A673 (cell line): ENCODE measurements around the gene XRCC4. TPM values are rescaled to one million over a fixed set of nuclear protein-coding genes. Genes with fewer than 3 reads are reported as not detected.

Experiments used
- BruUV-seq: library from RNA; stranded (reverse); fragments of 400-500 nt; replicated peaks from 2 replicates; lab custom pipeline; 2021; lab: Mats Ljungman, UMichigan
- CTCF ChIA-PET: fragments of 300-600 bp; sonication (Branson Sonifier 250); formaldehyde crosslinking; loops from one replicate; lab custom pipeline; 2022; ENCODE audit warnings: antibody characterized with exemption; lab: Charles Lee
- POLR2A ChIA-PET: fragments of 300-600 bp; sonication (Branson Sonifier 250); formaldehyde crosslinking; loops from one replicate; lab custom pipeline; 2022; ENCODE audit warnings: antibody characterized with exemption; ENCODE audit not compliant: low non-redundant PET; lab: Charles Lee
- DNase-seq: peaks from one replicate; pipeline ENCODE4 v3.0.0-alpha.2; 2015; ENCODE audit warnings: low spot score
- H3K27ac ChIP-seq: fragments of 200-600 bp; sonication (generic); 2 replicates; pipeline ENCODE4 v1.5.1; 2016; ENCODE audit warnings: mixed run types, low read depth, mild to moderate bottlenecking, mixed read lengths, antibody characterized with exemption, low read length; ENCODE audit not compliant: poor library complexity, severe bottlenecking
- H3K27me3 ChIP-seq: fragments of 200-600 bp; sonication (generic); replicated peaks from 2 replicates; pipeline ENCODE4 v1.6.1; 2017; ENCODE audit warnings: mixed run types, low read depth, mild to moderate bottlenecking, mixed read lengths, antibody characterized with exemption, low read length; ENCODE audit not compliant: insufficient read depth, poor library complexity
- H3K36me3 ChIP-seq: fragments of 200-600 bp; sonication (generic); 2 replicates; pipeline ENCODE4 v1.6.1; 2016; ENCODE audit warnings: mixed run types, mild to moderate bottlenecking, mixed read lengths, antibody characterized with exemption, low read length; ENCODE audit not compliant: insufficient read depth, poor library complexity, severe bottlenecking
- H3K4me1 ChIP-seq: fragments of 200-600 bp; sonication (generic); 2 replicates; pipeline ENCODE4 v1.6.1; 2017; ENCODE audit warnings: mixed run types, mild to moderate bottlenecking, mixed read lengths, antibody characterized with exemption, low read length; ENCODE audit not compliant: insufficient read depth, poor library complexity, severe bottlenecking
- H3K4me3 ChIP-seq: fragments of 200-600 bp; sonication (generic); 2 replicates; pipeline ENCODE4 v1.5.1; 2016; ENCODE audit warnings: low read depth, mixed run types, mild to moderate bottlenecking, mixed read lengths, low read length; ENCODE audit not compliant: poor library complexity, severe bottlenecking
- H3K9me3 ChIP-seq: fragments of 200-600 bp; sonication (generic); 2 replicates; pipeline ENCODE4 v1.6.1; 2016; ENCODE audit warnings: mixed run types, low read depth, mild to moderate bottlenecking, mixed read lengths, antibody characterized with exemption, low read length; ENCODE audit not compliant: poor library complexity, severe bottlenecking
- CTCF ChIP-seq: fragments of 300-800, 200-600 bp; sonication (generic); conservative IDR thresholded peaks from 2 replicates; pipeline ENCODE4 v1.5.1; 2017; ENCODE audit warnings: low read depth, mild to moderate bottlenecking, antibody characterized with exemption, low read length, moderate library complexity, mixed read lengths
- EZH2 ChIP-seq: fragments of 200-600 bp; sonication (generic); IDR thresholded peaks from 2 replicates; pipeline ENCODE4 v1.6.1; 2017; ENCODE audit warnings: borderline replicate concordance, low read depth, mild to moderate bottlenecking, mixed read lengths, antibody characterized with exemption, low read length; ENCODE audit not compliant: poor library complexity, severe bottlenecking
- intact Hi-C: fragments of 100-400 bp; cut with micrococcal nuclease; formaldehyde crosslinking; loops from one replicate; pipeline ENCODE4 v1.10.0; 2022; ENCODE audit not compliant: unreplicated experiment
- total RNA-seq: library from RNA; stranded (reverse); gene quantifications from 2 replicates; pipeline ENCODE4 v1.2.3, GENCODE V29; 2021

XRCC4 gene
- total RNA-seq, 1 experiment from 2014 or later = 8.1 TPM

GRCh38 chr5:83036991-83037575, 40.3 kb upstream of the XRCC4 start:
- no TSS peak for BruUV-seq
- Histone ChIP-seq H3K27me3 (no peaks in the 10 kb centered on the region), H3K9me3 (no peaks in the 10 kb centered on the region), H3K36me3 (no peaks in the 10 kb centered on the region), H3K27ac (no peak overlapping the region), H3K4me1 (no peaks in the 10 kb centered on the region), H3K4me3 (no peak overlapping the region)
- intact Hi-C loops = no loop called here
- DNase-seq = no peak
- no peak for TF ChIP-seq EZH2
- no peak for TF ChIP-seq CTCF
- ChIA-PET CTCF (no interaction called here), POLR2A (no interaction called here)

- ChIA-PET POLR2A (no interaction called here), CTCF (no interaction called here)
- Histone ChIP-seq H3K36me3 (no peaks in the 10 kb centered on the region), H3K27ac (no peak overlapping the region), H3K9me3 (no peaks in the 10 kb centered on the region), H3K27me3 (no peaks in the 10 kb centered on the region), H3K4me3 (no peak overlapping the region), H3K4me1 (no peaks in the 10 kb centered on the region)
- TF ChIP-seq CTCF = no peak
- no peak for TF ChIP-seq EZH2
- no peak for DNase-seq
- no TSS peak for BruUV-seq
- intact Hi-C loops = no loop called here
These were observed 38.4 kb upstream of the XRCC4 start for GRCh38 chr5:83038924-83039323.

GRCh38 chr5:83042507-83042906, 34.8 kb upstream of the XRCC4 start:
- no peaks in the 10 kb centered on the region for H3K27me3 ChIP-seq
- H3K36me3 ChIP-seq = no peaks in the 10 kb centered on the region
- ChIA-PET CTCF (no interaction called here), POLR2A (no interaction called here)
- DNase-seq = no peak
- H3K4me3 ChIP-seq = no peak overlapping the region
- intact Hi-C loops = no loop called here
- no peaks in the 10 kb centered on the region for H3K9me3 ChIP-seq
- TF ChIP-seq EZH2 (no peak), CTCF (no peak)
- BruUV-seq = no TSS peak
- H3K4me1 ChIP-seq = no peaks in the 10 kb centered on the region
- H3K27ac ChIP-seq = no peak overlapping the region
